ENCODE results near the gene ZNF774.
"Not testable (repeated sequence)": the region's sequence is repeated elsewhere in the genome, so short reads cannot be mapped to it uniquely, and the experiment has no call there.

ZNF774 gene

DNA sequence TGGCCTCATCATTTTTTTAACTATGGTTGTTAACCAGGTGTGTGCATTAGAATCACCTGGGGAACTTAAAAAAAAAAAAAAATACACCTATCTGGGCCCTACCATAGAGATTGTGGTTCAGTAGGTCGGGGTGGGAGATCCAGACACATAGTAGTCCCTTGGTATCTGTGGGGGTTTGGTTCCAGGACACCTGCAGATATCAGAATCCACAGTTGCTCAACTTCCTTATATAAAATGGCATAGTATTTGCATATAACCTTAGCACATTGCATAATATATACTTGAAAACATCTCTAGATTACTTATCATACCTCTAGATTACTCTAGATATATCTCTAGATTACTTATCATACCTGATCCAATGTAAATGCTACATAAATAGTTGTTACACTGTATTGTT is 41.0 kb downstream of the ZNF774 start:
- DNase-seq = no peak

DNA sequence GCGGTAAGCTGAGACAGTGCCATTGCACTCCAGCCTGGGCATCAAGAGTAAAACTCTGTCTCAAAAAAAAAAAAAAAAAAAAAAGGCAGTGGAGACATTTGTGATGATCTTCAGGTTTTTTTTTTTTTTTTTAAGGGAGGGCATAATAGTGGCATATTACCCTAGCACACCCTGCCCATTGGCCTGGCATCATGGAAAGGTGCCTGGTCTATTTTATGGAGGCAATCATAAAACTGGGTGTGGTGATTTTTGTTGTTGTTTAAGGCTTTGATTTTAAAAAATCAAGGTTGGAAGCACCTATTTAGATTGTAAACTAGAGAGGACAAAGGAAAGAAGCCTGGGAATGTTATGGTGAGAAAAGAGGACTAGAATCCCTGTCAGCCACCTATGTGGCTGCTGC is 42.0 kb downstream of the ZNF774 start:
- DNase-seq = no peak

DNA sequence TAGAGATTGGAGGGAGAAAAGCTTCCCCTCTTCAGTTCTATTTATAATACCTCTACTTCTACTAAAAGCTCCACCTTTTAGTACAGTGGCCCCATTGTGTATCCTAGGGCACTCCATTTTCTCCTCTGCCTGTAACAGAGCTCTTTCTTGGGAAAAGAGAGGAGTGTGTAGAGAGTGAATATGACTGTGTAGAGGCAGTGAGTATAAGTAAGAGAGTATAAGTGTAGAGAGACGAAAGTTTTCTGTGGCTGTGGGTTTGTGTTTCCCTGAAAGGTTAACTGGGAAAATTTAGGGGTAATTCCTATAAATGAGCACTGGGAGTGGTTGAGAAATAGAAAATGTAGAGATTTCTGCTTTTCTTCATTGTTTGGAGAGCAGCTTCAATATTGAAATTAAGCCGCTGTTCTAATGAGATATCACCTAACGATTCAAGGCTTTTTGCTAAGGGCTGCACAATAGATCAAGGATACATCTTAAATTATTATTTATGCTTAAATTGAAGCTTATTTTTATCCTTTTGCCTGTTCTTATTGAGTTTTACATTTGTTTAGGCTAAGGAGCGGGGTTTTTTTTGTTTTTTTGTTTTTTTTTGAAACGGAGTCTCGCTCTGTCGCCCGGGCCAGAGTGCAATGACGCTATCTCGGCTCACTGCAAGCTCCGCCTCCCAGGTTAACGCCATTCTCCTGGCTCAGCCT is 42.8 kb downstream of the ZNF774 start:
- DNase-seq = no peak

DNA sequence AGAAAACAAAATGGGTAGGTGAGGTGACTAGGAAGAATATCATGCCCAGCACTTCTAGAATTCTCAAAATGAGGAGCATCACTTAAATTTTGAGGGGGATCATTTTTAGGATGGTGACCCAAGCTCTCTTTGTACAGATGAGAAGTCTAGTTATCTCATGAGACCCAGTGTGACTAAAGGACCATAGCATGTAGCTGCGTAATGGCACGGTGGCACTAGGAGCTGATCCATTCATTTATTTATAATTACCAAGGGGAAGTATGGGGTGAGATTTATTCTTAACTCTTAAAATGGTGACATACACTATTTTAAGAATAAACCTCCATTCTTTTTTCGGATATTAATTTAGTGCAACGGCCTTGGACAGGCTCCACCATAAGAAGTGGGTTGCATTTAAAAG is 44.2 kb downstream of the ZNF774 start:
- no peak for DNase-seq

DNA sequence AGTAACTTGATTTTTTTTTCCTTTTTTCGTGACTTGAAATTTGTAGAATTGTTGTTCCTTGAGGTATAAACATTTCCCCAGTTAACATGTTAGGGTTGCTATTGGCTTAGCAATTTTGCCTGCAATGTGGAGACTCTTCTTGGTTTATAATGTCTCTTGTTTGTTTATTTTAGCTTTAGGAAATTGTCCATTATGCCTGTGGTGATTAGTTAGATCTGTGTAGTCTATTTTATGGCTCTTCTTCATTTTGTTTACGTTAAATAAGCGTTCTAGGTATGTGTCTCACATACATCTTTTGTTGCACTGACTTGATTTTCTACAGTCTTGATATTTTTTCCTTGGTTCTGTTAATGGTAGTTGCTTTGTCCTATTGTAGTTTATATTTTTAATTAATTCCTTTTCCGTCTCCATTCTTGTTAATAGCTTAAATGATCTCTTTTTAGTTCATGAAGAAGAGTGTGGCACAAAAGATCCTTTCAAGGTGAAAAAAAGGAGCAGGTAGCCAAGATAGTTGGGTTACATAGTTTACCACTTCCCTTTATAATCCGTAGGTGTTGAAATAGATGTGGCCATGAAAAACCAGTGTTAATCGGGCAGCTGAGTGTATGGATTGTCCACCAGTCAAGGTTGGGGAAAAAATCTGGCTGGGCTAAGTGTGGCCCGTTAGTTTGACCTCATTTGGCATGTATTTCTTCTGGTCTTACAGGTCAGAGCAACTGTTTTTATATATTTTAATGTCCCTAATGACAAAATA is 48.1 kb downstream of the ZNF774 start:
- DNase-seq = no peak

DNA sequence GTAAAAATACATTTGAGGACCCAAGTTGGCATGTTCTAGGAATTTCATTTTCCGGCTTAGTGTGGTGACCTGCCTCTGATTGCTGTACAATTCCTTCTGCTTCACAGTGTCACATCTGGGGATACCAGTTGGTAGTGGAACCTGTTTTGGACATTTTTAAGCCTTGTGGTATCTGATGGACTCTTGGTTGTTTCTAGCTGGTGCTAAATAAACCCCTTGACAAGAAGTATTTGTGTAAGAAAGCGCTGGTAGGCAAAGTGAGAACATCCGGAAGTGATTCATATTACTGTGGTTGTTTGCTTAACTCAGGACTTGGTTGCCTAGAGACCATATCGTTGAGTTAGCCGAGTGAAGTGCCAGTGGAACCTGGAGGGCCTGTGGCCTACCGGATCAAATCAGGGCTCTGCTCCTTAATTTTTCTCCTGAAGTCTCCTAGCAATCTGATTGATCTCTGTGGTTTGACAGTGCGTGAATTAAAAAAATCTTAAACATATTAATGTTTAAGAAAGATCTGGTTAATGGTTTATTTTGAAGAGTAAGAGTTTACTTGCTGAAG is 48.8 kb downstream of the ZNF774 start:
- DNase-seq = peak; percentile 54

DNA sequence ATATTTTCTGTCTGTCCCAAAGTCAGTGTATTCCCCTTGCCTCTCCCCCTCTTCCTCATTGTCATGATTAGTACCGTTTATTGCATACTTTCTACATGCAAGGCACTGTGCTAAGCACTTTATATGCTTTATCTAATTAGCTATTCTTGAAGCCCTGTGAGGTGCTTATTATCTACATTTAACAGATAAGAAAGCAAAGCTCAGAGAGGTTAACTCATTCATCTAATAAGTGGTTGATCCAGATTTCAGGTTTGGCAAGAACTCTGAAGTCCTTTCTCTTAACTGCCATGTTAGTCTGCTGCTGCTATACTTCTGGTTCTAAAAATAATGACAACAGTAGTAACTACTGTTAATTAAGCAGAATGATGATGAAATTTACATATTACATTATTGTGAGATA is 49.4 kb downstream of the ZNF774 start:
- no peak for DNase-seq

DNA sequence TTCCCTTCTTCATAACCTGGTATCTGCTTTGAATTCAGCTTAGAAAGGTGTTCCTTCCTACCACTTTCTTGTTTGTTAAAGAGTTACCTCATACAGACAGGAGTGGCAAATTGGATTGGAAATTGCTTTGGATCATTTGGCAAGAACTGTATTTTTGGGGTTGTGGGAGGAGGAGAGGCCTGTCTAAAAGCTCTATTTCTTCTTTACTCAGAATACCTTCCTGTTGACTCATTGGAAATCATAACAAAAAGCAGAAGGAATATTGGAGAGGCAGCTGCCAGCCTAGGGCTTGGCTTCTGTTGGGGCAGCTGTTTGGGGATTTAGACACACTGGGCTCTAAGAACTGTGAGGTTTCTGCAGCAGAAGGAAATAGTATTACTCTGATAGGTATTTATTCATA is 50.1 kb downstream of the ZNF774 start:
- no peak for DNase-seq

DNA sequence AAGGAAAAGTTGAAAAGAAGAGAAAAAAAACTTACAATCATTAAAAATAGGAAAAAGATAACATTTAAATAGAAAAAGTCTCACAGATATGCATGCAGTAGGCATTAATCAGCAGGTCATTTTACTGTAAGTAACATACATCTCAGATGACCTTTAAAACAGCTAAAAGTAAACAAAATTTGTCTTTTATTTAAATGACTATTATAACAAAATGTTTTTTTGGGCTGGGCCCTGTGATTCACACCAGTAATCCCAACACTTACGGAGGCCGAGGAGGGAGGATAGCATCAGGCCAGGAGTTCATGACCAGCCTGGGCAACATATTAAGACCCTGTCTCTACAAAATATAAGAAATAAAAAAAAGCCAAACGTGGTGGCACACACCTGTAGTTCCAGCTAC is 50.7 kb downstream of the ZNF774 start:
- no peak for DNase-seq

DNA sequence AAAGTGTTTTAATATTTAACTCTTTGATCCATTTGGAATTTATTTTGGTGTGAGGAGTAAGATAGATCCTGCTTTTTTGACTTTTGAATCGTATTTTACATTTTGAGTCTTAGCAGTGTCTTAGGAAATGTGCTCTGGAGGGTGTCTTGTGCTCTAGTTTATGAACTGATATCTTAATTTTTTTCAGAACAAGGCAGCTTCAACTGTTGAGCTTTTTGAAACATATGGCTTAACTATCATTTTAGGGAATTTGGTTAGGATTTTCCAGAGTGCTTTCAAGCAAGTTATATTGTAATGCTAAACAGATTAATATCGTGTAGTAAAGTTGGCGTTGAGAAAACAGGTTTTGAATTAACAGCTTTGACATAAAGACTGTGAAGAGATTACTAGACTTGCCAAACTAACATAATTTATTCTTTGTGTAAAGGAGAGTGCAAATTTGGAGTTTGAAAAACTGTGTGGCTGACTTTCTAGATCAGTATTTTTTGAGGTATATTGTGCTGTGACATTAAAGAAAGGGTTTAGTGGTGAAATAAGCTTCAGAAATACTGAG is 53.0 kb downstream of the ZNF774 start:
- DNase-seq = no peak

DNA sequence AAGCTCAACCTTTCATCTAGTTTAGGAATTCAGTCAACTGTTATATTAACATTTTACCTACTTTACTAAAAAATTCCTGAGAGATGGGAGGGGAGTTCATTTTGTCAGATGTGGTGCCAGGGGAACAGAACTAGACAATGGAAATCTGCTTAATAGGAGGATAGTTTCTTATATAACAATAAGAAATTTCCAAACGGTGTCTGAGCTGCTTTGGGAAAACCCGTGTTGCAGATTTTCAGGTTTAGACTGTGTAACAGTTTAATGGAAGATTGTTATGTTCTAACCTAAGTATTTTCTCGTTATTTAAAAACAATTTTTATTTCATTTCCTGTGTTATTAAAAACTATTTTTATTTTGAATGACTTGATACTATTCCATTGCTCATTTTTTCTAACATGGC is 55.3 kb downstream of the ZNF774 start:
- DNase-seq = no peak

DNA sequence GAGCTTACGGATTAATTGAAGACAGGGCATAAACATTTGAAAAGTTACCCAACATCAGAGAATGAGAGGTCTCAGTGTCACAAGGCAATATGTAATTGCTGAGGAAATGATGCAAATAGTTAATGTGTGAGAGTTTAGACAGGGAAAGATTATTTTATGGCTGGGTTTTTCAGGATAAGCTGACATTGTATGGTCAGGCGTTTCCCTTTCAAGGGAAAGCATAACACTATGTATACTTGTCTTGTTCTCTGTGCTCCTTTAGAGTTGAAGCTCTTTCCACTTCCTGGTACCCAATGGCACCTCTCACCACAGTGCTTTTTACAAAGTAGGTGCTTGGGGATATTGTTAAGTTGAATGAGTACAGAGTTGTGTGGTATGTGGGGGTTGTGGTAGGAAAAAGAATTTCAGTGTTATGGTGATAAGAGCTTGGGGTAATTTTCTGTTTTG is 55.8 kb downstream of the ZNF774 start:
- DNase-seq = no peak

DNA sequence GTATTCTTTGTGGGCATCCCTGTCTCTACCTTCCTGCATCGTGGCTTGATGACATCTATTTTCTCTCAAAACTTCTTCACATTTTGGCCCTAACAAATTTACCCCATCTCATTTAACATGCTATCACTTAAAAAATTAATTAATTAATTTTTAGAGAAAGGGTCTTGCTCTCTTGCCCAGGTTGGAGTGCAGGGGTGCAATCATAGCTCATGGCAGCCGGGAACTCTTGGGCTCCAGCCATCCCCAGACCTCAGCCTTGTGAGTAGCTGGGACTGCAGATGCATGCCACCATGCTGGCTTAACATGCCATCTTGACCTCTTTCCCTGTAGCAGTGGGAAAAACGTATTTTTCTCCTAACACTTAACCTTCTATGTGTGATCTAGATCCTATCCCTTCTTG is 56.6 kb downstream of the ZNF774 start:
- DNase-seq = no peak

DNA sequence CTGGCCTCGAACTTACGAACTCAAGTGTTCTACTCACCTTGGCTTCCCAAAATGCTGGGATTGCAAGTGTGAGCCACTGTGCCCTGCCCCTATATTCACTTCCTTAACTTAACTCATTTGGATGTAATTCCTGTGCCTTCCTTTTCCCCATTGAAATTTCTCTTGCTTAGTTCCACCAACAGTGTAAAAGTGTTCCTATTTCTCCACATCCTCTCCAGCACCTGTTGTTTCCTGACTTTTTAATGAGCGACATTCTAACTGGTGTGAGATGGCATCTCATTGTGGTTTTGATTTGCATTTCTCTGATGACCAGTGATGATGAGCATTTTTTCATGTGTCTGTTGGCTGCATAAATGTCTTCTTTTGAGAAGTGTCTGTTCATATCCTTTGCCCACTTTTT is 57.5 kb downstream of the ZNF774 start:
- not testable (repeated sequence) for DNase-seq

DNA sequence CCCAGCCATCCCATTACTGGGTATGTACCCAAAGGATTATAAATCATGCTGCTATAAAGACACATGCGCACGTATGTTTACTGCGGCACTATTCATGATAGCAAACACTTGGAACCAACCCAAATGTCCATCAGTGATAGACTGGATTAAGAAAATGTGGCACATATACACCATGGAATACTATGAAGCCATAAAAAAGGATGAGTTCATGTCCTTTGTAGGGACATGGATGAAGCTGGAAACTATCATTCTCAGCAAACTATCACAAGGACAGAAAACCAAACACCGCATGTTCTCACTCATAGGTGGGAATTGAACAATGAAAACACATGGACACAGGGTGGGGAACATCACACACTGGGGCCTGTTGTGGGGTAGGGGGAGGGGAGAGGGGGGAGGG is 58.2 kb downstream of the ZNF774 start:
- DNase-seq = not testable (repeated sequence)

DNA sequence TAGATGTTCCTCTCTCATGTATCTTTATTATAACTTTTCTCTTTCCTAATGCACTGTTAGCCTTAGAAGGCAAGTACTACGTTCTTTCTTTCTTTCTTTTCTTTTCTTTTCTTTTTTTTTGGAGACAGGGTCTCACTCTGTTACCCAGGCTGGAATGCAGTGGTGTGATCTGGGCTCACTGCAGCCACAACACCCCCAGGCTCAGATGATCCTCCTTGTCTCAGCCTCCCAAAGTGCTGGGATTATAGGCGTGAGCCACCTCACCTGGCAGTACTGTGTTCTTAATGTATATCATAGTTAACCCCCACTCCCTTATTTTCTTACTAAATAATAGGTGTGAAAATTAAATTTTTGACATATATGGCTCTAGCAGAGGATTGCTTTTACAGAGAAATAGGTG is 59.1 kb downstream of the ZNF774 start:
- DNase-seq = no peak

Data from NCI-H1048 (cell line).